Suppressor macrophage treated with lipopolysaccharide for 4 hours (primary cell): ENCODE measurements around the gene NUDT3.
"Not testable (repeated sequence)": the region's sequence is repeated elsewhere in the genome, so short reads cannot be mapped to it uniquely, and the experiment has no call there.

Source experiments
- DNase-seq: peaks from one replicate; pipeline ENCODE4 v3.0.0-alpha.2; 2020

The NUDT3 gene

GRCh38 chr6:34340906-34341480, 51.5 kb downstream of the NUDT3 start:
- no peak for DNase-seq

DNA sequence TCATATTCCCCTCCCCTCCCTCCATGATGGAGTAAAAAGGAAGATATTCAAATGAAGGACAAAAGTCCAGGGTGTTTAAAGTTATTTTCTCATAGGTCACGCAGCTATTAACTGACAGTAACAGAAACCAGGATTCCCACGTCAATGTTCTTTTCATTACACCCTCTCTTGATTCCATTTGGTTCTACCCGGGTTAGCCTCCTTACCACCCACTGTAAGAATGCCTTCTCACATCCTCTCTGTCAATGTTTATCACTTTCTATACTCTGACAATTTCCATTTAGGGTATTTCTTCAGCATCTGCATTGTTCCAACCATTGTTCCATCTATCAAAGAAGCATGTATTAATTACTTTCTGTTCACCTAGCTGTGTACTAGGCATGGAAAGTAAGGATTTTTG, 52.1 kb downstream of the NUDT3 start:
- no peak for DNase-seq

DNA sequence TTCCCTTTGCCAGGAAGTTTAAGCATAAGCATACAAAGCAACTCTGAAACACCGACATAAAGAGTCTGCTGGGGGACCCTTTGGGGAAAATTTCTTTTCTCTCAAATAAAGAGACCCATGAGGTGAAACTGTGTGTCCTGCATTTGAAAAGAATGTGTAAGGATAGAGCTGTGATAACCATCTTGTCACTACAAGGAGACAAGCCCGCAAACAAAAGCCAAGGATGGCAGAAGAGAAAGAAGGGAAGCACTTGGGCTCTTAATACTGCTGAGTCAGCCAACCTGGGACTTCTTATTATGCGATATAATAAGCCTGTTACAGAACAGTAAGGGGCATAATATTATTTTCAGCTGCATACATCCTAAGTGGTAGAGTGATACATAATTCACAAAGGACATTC, 52.5 kb downstream of the NUDT3 start:
- DNase-seq, result no peak

- DNase-seq, result no peak
These were observed 53.0 kb downstream of the NUDT3 start for GRCh38 chr6:34339432-34339831.

DNA sequence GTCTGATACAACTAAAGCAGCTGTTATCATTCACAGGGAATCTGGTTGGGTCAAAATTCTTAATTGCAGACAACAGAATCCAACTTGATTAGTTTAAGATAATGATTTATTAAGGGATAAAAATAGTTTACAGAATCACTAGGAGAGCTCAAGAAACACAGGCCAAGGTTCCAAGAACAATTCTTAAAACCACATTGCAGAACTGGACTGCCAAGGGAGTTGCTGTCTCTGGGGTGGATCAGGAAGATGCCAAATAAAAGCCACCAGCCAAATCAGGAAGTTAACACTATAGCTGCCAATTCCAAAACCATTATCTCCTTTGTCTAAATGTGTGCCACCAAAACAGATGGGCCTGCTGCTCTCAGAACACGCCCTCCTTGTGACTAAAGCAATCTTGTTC, 53.7 kb downstream of the NUDT3 start:
- no peak for DNase-seq

GRCh38 chr6:34338377-34338776, 54.1 kb downstream of the NUDT3 start:
- no peak for DNase-seq

DNA sequence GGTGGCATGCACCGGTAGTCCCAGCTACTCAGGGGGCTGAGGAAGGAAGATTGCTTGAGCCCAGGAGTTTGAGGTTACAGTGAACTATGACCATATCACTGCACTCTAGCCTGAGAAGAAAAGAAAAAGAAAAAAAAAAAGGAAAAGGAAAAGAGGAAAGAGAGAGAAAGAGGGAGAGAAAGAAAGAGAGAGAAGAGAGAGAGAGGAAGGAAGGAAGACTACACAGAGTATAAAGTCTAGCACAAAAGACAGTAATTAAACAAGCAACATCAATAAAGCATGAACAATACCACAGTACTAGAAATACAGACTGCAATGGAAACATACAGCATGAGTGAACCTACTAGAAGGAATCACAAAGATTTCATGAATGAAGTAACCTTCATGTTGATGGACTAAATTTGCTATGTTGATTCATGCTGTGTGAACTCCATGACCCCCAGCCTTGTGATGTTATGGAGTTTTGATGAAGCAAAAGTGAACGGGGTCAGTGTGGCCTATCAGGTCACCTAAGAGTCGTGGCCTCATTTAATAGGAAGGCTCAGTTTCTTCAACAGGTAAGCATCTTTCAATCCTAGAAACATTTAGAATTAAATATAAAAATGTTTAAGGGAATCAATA, 57.6 kb downstream of the NUDT3 start:
- no peak for DNase-seq

- no peak for DNase-seq
These were observed 58.6 kb downstream of the NUDT3 start for GRCh38 chr6:34333858-34334257.

GRCh38 chr6:34332251-34333198, 59.9 kb downstream of the NUDT3 start:
- peak; percentile 60 for DNase-seq

DNA sequence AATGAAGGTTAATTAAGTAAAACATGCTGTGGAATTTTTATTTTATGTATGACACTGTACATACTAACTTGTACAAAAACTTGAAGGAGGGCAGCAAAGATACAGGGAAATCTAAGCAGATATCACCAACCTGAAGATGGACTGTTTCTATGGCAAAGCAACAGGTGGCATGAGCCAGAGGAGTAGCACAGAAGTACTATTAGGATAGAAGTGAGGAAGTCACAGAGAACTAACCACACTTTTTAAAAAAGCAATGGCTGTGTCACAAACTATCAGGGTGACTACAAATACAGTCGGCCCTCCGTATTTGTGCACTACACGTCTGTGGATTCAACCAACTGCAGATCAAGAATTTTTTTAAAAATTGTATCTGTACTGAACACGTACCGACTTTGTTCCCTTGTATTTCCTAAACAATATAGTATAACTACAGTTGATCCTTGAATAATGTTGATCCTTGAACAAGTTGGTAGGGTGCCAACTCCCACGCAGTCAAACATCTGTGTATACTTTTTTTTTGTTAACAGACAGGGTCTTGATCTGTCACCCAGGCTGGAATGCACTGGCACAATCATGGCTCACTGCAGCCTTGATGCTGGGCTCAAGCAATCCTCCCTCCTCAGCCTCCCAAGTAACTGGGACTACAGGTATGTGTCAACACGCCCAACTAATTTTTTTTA, 61.0 kb downstream of the NUDT3 start:
- no peak for DNase-seq

GRCh38 chr6:34329814-34330213, 62.7 kb downstream of the NUDT3 start:
- not testable (repeated sequence) for DNase-seq

DNA sequence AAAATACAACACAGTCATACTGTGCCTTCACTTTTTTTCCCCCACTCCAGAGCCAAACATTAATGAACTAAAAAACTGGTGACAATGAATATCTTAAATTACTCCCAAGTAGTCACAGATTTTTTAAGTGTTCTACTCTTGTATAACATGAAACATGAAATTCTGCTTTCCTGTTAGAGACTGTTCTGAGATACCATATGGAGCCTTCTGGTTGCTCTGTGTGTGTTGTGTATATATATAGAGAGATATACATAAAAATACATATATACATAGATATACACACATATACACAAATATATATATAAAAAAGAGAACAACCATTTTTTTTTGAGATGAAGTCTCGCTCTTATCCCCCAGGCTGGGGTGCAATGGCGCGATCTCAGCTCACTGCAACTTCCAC, 63.5 kb downstream of the NUDT3 start:
- DNase-seq, result no peak

DNA sequence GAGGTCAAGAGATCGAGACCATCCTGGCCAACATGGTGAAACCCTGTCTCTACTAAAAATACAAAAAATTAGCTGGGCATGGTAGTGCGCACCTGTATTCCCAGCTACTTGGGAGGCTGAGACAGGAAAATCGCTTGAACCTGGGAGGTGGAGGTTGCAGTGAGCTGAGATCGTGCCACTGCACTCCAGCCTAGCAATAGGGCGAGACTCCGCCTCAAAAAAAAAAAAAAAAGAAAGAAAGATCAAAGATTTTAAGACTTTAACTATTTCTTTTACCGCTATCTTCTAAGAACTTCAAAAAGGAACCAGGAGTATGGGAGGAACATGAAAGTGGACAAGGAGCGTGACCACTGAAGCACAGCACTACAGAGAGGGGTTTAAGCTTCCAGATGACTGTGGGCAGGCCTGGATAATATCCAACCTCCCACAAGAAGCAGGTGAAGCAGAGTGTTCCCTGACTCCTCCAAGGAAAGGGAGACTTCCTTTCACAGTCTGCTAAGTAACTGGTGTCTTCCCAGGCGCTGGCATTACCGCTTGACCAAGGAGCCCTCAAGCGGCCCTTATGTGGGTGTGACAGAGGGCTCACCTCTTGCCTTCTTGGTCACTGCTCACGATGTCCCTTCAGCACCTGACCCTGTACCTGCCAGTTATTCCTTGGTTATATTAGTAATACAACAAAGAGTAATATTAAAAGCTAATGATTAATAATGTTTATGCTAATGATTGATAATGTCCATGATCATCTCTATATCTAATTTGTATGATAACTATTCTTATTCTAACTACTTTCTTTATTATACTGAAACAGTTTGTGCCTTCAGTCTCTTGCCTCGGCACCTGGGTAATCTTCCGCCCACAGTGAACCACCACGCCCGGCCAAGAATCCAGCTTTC, 64.9 kb downstream of the NUDT3 start:
- not testable (repeated sequence) for DNase-seq

DNA sequence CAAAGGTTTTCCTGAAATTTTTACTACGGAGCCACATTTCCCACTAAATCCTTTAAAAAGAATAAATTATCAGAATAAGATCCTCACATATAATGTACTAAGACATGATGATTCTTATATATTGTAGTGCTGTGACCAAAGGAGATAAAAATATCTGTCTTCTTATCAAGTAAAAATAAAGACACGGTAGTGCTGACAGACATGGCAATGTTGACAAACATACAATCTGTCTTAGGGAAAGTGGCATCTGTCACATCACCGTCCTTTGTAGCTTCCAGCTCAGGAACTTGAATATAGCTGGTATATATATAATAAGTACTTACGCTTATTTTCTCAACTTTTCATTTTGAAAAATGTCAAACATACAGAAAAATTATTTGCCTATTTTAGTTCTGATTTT, 66.8 kb downstream of the NUDT3 start:
- no peak for DNase-seq

DNA sequence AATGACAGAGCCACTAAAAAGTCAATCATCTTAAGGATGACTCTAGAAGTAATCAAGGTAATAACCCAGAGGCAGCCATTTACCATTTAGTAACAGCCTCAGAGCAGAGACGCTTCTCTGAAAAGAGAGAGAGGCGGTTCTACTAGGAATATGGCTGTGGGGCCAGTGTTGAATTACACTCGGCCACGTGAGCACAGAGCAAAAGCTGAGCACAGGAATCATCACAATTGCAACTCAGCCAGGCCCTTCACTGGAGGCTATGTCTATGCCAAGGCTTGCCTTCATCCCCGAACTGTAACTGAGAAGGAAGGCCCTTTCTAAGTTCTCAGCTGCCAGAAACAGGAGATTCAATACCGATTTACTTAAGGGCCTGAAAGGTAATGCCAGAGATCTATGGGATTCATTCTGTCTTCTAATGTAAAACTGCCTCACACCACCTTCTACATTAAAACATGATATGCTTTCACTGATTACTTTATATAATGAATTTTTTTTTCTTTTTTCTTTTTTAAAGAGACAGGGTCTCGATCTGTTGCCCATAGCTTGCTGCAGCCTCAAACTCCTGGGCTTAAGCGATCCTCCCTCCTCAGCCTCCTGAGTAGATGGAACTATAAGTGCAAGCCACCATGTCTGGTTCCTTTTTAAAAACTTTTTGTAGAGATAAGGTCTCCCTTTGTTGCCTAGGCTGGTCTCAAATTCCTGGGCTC, 67.6 kb downstream of the NUDT3 start:
- no peak for DNase-seq

DNA sequence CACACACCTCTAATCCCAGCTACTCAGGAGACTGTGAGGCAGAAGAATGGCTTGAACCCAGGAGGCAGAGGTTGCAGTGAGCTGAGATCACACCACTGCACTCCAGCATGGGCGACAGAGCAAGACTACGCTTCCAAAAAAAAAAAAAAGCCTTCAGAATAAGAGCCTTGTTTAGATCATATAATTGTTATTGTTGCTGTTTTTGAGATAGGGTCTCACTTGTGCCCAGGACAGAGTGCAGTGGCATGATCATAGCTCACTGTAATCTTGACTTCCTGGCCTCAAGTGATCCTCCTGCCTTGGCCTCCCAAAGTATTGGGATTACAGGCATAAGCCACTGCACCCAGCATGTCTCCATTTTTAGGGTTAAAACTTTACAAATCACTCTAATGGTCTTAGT, 68.2 kb downstream of the NUDT3 start:
- not testable (repeated sequence) for DNase-seq

- DNase-seq, result no peak
These were observed 69.2 kb downstream of the NUDT3 start for GRCh38 chr6:34323300-34323699.

DNA sequence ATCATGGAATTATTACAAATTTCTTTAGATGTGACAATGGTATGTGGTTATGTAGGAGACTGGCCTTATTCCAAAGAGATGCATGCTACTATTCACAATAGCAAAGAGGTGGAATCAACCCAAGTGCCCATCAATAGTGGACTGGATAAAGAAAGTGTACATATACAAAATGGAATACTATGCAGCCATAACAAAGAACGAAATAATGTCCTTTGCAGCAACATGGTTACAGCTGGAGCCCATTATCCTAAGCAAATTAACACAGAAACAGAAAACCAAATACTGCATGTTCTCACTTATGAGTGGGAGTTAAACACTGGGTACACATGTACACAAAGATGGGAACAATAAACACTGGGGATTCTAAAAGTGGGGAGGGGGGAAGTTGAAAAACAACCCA, 69.7 kb downstream of the NUDT3 start:
- no peak for DNase-seq

DNA sequence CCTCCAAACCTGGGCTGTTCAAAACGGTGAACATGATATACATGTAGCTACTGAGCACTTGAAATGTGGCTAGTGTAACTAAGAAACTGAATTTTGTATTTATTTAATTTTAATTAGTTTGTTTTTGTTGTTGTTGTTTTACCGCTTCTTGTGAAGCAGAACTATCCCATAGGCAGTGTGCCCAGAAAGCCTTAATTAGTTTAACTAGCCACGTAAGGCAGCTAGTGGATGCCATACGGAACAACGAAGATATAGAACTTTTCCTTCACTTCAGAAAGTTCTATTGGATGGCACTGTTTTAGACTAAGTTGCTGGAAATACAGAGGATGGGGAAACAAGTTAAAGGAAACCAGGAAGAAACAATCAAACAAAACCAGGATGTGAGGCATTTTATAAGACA, 70.6 kb downstream of the NUDT3 start:
- DNase-seq, result no peak

GRCh38 chr6:34319471-34319885, 73.0 kb downstream of the NUDT3 start:
- DNase-seq, result no peak
